NCI-H1436 treated with DMSO at 0.1 percent for 48 hours (cell line): ENCODE results near the gene TARP.

ENCODE experiments used
- DNase-seq: peaks from one replicate; lab custom pipeline; 2025; lab: John Stamatoyannopoulos, UW

The TARP gene

DNA sequence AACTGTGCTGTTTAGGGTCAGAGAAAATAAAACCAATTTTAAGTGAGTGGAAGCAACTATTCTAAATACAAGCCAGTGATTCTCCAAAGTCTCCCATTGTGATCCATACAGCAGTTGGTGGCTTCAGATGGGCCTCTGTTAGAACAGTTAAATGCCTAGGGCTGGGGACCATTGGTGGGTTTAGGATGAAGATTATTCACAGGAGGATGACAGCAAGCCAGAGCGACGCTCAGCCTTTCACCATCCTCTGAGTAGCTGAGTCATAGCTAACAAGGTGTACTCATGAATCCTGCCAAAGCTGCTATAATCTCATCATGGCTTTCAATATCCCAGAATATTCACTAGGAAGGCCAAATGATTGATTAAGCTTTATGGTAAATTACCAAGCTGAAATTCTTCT is 55.8 kb downstream of the TARP start:
- DNase-seq, result no peak

DNA sequence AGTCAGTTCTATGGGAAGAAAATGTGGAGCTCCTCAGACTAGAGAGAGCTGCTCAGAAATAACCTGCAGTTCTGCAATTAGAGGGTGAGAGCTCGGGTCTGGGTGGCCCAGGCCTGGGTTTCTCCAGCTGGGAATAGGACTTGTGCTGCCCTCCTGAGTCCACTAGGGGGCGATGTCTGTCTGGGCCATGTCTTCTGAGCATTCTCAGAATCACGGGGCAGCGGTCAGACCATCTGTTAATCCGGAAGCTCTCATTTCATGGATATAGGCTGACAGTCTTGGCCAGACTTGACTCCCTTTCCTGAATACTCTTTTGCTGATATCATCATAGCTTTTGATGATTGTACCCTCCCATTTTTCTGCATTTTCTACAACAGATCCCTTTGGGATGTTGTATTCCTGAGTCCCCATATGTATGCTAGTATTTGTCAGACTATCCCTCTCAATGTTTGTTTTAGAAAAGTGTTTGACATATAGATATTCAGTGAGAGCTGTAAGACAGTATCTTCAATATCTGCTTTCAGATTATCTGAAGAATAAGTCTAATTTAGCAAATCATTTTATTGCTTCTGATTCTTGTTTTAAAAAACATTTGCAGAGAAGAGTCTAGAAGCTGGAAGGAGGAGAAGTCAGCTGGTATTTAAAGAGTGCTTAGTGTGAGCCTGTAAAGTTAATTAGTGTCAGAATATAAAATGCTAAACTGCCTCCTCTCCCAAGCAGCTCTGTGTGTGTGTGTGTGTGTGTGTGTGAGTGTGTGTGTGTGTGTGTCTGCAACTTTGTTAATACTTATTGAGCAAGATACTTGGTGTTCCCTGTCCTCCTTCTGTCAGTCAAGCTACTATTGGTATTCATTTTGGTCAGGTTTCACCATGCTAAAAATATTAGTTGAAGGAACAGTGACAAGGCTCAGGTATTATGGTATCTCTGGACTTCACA is 57.4 kb downstream of the TARP start:
- no peak for DNase-seq

DNA sequence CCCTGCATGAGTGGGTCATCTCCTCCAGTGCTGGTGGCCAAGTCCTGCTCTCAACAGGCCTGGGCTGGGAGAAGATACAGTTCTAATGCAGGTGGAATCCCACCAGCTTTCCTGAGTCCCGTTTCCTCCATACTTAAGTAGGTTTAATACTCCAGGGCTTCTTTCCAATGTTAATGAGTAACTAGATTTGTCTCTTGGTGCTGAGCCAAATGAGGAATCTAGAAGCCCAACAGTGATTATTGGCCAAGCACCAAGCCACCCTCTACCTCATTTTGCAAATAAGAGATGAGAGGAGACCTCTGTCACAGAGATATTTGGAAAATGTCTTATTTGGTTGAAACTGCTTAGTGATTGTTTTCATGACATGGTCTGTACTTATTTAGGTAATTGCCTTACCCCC is 58.3 kb downstream of the TARP start:
- DNase-seq, result no peak

DNA sequence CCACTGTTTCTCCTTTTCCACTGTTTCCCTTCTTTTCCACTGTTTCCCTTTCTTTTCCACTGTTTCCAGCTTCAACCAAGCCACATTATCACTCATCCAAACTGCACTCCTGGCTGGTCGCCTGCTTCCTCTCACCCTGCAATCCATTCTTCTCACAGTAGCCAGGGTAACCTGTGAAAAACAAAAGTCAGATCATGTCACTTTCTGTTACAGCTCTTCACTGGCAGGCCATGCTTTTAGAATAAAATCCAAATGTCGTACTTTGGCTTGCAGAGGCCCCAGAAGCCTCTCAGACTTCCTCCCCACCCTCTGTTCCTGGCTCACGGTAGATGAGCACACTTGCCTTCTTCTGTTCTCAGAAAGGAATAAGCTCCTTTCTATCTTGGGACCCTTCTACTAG is 61.5 kb downstream of the TARP start:
- no peak for DNase-seq

DNA sequence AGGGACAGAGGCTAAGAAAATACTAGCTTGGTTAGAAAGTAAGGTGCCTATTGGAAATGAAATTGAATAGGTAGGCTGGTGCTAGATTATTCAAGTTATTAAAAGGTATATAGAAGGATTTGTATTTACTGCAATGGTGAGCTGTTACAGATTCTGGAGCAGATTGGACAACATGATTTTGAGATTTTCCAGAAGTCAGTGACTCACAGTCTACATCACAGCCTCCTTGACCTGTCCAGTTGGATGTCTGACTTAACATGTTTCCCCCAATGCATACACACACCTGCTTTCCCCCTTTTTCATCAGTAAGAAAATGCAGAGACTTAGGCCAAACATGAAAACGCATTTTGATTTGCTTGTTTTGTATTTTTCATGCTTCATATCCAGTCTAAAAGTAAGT is 62.0 kb downstream of the TARP start:
- no peak for DNase-seq
